GM21737 (cell line): ENCODE results near the gene MSL3.

ENCODE experiments used
- ATAC-seq: cut with Tn5 transposase; IDR thresholded peaks from one replicate; pipeline ENCODE4 v1.9.1; 2021; ENCODE audit warnings: mild to moderate bottlenecking, moderate library complexity; ENCODE audit not compliant: unreplicated experiment

The MSL3 gene

GRCh38 chrX:11759172-11759460 lies 1.1 kb downstream of the MSL3 start:
- no peak for ATAC-seq

DNA sequence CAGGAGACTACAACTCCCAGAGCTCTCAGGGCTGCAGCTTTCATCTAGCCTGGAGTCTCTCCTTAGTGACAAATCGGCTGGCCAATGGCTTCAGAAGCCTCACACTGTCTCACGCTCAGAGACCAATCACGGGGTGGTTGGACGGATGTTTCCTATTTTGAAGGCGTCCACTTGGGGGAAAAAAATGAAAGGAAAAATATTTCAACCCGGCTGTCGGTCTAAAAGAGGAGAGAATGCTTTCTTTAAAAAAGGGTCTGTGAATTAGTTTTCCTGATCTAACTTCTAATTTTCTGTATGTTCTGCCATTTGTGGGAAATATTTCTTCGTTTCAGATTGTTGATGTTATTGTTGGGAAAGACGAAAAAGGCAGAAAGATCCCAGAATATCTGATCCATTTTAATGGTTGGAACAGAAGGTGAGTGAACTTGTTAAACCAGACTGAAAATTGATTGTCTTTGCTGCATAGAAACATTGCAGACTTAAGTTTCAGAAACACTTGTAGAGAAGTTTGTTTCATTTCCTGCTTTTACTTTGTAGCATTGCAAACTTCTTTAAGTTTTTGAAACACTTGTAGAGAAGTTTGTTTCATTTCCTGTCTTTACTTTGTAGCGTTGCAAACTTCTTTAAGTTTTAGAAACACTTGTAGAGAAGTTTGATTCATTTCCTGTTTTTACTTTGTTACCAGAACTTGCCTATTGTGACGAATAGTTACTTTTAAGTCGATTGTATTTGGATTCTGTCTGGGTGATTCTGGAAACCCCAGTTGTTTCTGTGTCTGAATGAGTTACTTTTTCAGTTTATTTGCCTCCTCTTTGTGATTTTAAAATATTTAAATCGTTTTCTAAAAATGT lies 1.6 kb downstream of the MSL3 start:
- peak; percentile 54 for ATAC-seq

DNA sequence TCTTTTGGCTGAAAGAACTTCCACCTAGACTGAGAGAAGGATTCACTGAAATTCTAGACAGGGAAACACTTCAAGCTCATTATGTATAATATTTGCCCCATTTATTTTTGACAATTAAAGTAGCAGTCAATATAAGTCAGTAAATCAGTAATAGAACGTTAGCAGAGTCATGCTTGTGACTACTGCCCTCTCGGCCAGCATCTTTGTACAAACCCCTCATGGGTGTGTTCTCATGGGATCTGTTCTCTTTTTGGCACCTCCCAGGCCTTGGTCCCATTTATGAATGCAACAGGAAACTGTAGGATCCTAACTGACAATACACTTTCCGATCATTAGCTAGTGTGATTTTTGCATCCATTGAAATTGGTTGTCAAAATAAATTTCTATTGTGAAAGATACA lies 2.9 kb downstream of the MSL3 start:
- no peak for ATAC-seq

- no peak for ATAC-seq
Observed at GRCh38 chrX:11764602-11765067, 6.6 kb downstream of the MSL3 start.

- ATAC-seq: no peak
Observed at GRCh38 chrX:11765449-11765848, 7.4 kb downstream of the MSL3 start.

- no peak for ATAC-seq
Observed at GRCh38 chrX:11766487-11766886, 8.4 kb downstream of the MSL3 start.

- ATAC-seq: peak; percentile 56
Observed at GRCh38 chrX:11768039-11768438, 10.0 kb downstream of the MSL3 start.

DNA sequence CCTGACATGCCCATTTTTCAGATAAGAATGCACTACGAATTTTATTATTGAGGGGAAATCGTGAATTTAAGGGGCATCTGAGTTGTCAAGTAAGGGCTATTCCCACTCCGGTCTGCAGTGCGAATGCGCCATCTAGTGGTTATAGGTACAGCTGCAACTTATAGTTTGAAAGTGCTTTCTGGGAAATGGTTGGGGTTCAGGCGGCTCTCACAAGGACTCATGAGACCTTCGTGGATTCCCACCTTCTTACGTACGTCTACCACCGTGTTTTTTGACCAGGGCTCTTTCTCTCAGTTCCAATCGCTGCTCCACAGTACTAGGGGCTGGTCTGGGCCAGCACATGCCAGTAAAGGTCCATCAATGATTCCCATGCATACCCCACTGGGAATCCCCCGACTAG lies 12.3 kb downstream of the MSL3 start:
- no peak for ATAC-seq

- ATAC-seq: no peak
Observed at GRCh38 chrX:11778230-11778629, 20.2 kb downstream of the MSL3 start.

- ATAC-seq: no peak
Observed at GRCh38 chrX:11781133-11781532, 23.1 kb downstream of the MSL3 start.

GRCh38 chrX:11781734-11782370 lies 23.8 kb downstream of the MSL3 start:
- ATAC-seq: no peak

- no peak for ATAC-seq
Observed at GRCh38 chrX:11784543-11784942, 26.5 kb downstream of the MSL3 start.

- no peak for ATAC-seq
Observed at GRCh38 chrX:11786862-11787261, 28.8 kb downstream of the MSL3 start.

DNA sequence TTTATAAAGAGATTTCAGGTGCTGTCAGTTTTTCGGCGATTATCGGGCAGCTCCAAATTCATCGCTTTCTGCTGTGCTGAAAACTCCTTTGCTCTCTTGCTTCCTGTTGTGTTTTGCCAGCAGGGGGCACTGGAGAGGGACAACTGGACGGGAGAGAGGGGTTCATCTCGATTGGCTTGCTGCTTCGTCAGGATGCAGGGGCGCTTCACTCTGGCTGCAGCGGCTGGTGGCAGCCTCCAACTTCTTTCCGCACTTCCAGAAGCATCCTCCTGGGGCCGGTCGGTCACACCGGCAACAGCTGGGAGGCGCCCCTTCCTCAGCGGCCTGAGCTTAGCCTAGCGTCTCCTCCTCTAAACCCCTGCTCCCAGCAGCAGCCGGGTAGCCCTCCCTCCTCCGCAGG lies 29.5 kb downstream of the MSL3 start:
- ATAC-seq: no peak

GRCh38 chrX:11789809-11790208 lies 31.8 kb downstream of the MSL3 start:
- ATAC-seq: peak; percentile 39

DNA sequence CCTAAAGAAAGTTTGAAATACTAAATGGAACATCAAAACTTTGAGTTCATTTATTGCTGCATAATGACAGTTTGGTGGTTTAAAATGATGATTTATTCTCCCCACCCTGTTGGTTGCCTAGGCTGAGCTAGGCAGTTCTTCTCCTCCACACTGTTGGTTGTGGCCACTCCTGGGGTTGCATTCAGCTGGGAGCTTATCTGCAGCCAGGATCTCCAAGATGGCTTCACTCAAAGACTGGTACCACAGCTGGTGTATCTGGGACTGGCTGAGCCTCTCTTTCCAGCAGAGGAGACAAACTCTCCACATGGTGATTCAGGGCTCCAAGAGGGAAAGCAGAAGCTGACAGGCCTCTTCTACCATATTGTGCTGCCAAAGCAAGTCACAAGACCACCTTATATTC lies 33.1 kb downstream of the MSL3 start:
- no peak for ATAC-seq

DNA sequence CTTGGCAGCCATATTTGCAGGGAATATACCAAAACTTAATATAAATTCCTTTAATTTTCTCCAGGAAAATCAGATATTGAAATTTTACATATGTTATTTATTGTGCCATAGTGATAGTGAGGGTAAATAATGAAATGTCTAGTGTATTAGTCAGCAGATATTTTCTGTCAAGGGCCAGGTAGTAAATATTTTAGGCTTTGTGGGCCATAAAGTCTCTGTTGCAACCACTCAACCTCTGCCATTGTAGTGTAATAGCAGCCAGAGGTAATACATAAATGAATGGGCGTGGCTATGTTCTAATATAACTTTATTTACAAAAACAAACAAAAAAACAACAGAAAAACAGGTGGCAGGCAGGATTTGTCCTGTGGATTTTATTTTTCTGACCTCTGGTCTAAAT lies 33.5 kb downstream of the MSL3 start:
- ATAC-seq: no peak

DNA sequence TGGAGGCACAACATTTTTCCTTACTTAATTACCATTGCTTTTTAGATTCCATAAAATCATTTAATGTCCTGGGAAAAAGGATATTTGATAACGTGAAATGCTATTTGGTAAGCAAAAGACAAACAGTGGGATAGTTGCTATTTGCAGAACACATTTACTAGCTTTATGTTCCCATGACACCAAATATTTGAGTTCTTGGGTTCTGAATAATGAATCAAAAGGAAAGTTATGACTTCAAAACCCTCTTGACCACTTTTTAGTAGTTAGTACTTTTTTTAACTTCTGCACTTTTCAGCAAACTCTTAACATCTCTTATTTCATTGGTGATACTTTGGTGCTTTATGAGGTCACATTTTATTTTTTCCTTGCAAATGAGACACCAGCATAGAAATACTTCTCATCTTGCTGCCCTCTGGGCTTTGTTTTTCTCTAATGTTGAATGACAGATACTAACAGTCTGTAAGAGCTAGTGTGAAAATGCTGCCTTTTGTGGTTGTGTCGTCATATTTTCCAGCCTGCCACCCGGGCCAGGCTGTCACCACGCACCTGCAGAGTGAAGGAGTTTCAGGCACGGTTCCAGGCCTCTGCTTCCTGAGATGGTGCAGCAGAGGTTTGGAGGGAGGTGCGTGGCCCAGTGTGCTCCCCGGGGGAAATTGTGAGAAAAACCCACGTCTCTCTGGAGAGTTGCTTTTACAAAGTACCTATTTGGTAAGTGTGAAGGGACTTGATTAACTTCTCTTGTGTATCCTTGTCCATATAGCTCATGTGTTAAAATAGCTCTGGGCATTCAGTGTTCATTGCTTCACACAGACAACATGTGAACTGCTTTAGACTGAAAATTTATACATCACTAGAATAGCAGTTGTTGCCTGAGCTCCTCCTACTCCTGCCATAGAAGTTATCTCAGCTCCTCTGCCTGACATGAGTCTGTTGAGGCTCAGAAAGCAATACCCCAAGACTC lies 34.7 kb downstream of the MSL3 start:
- peak; percentile 87 for ATAC-seq

DNA sequence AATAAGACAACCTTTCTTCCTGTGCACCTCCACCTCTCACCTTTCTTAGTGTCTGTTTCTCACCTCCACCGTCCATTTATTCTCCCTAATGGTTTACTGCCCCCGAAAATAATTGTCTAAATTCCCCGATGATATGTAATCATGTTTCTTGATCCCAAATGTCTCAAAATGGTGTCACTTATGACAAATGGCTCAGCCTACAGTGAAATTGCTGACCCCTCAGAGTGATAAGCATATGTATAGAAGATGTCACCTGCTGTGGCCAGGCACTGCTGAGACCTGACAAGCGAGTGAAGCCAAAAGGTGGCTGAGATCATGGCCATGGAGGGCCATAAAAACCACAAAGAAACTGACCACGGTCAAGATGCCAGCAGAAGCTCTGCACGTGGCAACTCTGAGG lies 35.7 kb downstream of the MSL3 start:
- no peak for ATAC-seq

DNA sequence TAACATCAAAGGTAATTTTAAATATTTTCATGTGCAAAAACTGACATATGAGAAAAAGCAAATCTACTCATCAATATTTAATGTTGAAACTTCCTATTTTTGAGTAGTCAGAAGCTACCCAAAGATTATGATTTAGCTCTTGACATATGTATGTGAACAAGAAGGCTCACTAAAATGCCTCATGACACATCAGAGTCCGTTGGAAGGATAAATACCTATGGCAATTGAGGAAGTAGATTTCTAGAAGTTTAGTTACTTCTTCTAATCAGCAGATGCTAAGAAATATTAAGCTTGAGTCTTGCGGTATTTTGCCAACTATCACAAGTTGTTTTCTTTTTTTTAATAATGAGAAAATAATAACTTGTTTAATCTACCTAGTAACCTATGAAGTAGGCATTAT lies 55.3 kb downstream of the MSL3 start:
- ATAC-seq: no peak
